ENCODE data around the gene ZNF772.

GRCh38 chr19:57441979-57442752 is 35.2 kb downstream of the ZNF772 start:
- TF ChIP-seq POLR2A (IDR thresholded peaks at IDR 0.05; ENCODE audit: low read depth, low read length) (no peak), POLR2AphosphoS5 (IDR thresholded peaks at IDR 0.05; ENCODE audit: low read depth, low read length) (no peak), TAF1 (IDR thresholded peaks at IDR 0.05; ENCODE audit: borderline replicate concordance, low read depth, low read length) (no peak)

All from GM12892 (cell line).